Neural cell (in vitro differentiated cells): Measurements from ENCODE around the gene EXOC2. TPM values are rescaled to one million over a fixed set of nuclear protein-coding genes. Genes with fewer than 3 reads are reported as not detected.

Experiments used
- H2AFZ ChIP-seq: fragments of 200-600, 300-800 bp; sonication (generic), shearing (Covaris generic); 2 replicates; pipeline ENCODE4 v1.6.0; 2014; ENCODE audit warnings: low read depth, mild to moderate bottlenecking, antibody characterized with exemption, low read length, moderate library complexity
- H3F3A ChIP-seq: fragments of 200-600 bp; shearing (Covaris generic); 2 replicates; pipeline ENCODE4 v1.6.1; 2016; ENCODE audit warnings: mild to moderate bottlenecking, moderate library complexity, mixed read lengths, antibody characterized with exemption, low read length; ENCODE audit not compliant: insufficient read depth, poor library complexity, severe bottlenecking
- H3K27ac ChIP-seq: fragments of 200-600, 300-800 bp; sonication (generic), shearing (Covaris generic); 2 replicates; pipeline ENCODE4 v1.5.1; 2014; ENCODE audit warnings: mild to moderate bottlenecking, low read length, moderate library complexity
- H3K27me3 ChIP-seq: fragments of 300-800, 200-600 bp; sonication (generic), shearing (Covaris generic); 2 replicates; pipeline ENCODE4 v1.6.0; 2014; ENCODE audit warnings: mild to moderate bottlenecking, low read depth, low read length, moderate library complexity; ENCODE audit not compliant: insufficient read depth
- H3K36me3 ChIP-seq: fragments of 300-800, 200-600 bp; sonication (generic), shearing (Covaris generic); 2 replicates; pipeline ENCODE4 v1.5.1; 2014; ENCODE audit warnings: mild to moderate bottlenecking, antibody characterized with exemption, low read length, moderate library complexity; ENCODE audit not compliant: insufficient read depth
- H3K4me2 ChIP-seq: fragments of 300-800, 200-600 bp; sonication (generic), shearing (Covaris generic); 2 replicates; pipeline ENCODE4 v1.6.0; 2014; ENCODE audit warnings: mild to moderate bottlenecking, low read length
- H3K4me3 ChIP-seq: fragments of 300-800, 200-600 bp; sonication (generic), shearing (Covaris generic); 2 replicates; pipeline ENCODE4 v1.5.1; 2014; ENCODE audit warnings: mild to moderate bottlenecking, low read length, moderate library complexity
- H3K79me2 ChIP-seq: fragments of 200-600 bp; shearing (Covaris generic); replicated peaks from 2 replicates; pipeline ENCODE4 v1.6.0; 2014; ENCODE audit warnings: mild to moderate bottlenecking, low read length, moderate library complexity; ENCODE audit not compliant: insufficient read depth
- H3K9ac ChIP-seq: fragments of 300-800, 200-600 bp; sonication (generic), shearing (Covaris generic); 2 replicates; pipeline ENCODE4 v1.6.1; 2016; ENCODE audit warnings: mild to moderate bottlenecking, low read length, mixed read lengths
- H3K9me2 ChIP-seq: fragments of 200-600 bp; shearing (Covaris generic); 2 replicates; pipeline ENCODE4 v1.6.1; 2016; ENCODE audit warnings: mild to moderate bottlenecking, low read length, mixed read lengths; ENCODE audit not compliant: insufficient read depth
- H3K9me3 ChIP-seq: fragments of 200-600, 300-800 bp; sonication (generic), shearing (Covaris generic); 2 replicates; pipeline ENCODE4 v1.6.1; 2016; ENCODE audit warnings: mild to moderate bottlenecking, mixed run types, low read length, moderate library complexity, mixed read lengths
- H4K20me1 ChIP-seq: fragments of 200-600 bp; shearing (Covaris generic); 2 replicates; pipeline ENCODE4 v1.6.1; 2016; ENCODE audit warnings: mild to moderate bottlenecking, mixed run types; ENCODE audit not compliant: insufficient read depth
- CTCF ChIP-seq: fragments of 450-650 bp; IDR thresholded peaks from 2 replicates; pipeline ENCODE4 v1.5.1; 2014; ENCODE audit warnings: antibody characterized with exemption, mild to moderate bottlenecking, moderate library complexity; ENCODE audit not compliant: poor library complexity, severe bottlenecking
- EP300 ChIP-seq: fragments of 450-650 bp; conservative IDR thresholded peaks from 2 replicates; pipeline ENCODE4 v1.6.1; 2014; ENCODE audit warnings: antibody characterized with exemption, mild to moderate bottlenecking, moderate library complexity; ENCODE audit not compliant: poor library complexity, severe bottlenecking
- EZH2 ChIP-seq: fragments of 200-600, 300-800 bp; shearing (Covaris generic), sonication (generic); IDR thresholded peaks from 2 replicates; pipeline ENCODE4 v1.6.1; 2014; ENCODE audit warnings: antibody characterized with exemption, low read length, borderline replicate concordance, mild to moderate bottlenecking; ENCODE audit not compliant: insufficient read depth, poor library complexity, severe bottlenecking
- MXI1 ChIP-seq: fragments of 450-650 bp; conservative IDR thresholded peaks from 2 replicates; pipeline ENCODE4 v1.6.1; 2014; ENCODE audit warnings: antibody characterized with exemption, mild to moderate bottlenecking; ENCODE audit not compliant: poor library complexity, severe bottlenecking
- POLR2AphosphoS5 ChIP-seq: IDR thresholded peaks from 2 replicates; pipeline ENCODE4 v1.6.1; 2012
- REST ChIP-seq: IDR thresholded peaks from 2 replicates; pipeline ENCODE4 v1.6.1; 2012; ENCODE audit warnings: borderline replicate concordance
- SMC3 ChIP-seq: fragments of 450-650 bp; conservative IDR thresholded peaks from 2 replicates; pipeline ENCODE4 v1.6.1; 2014; ENCODE audit warnings: antibody characterized with exemption, mild to moderate bottlenecking, moderate library complexity; ENCODE audit not compliant: poor library complexity
- TAF1 ChIP-seq: IDR thresholded peaks from 2 replicates; pipeline ENCODE4 v1.6.1; 2012; ENCODE audit warnings: low read depth
- polyA plus RNA-seq: library from polyadenylated mRNA; depleted of rRNA; stranded (reverse); fragments of >200 nt; gene quantifications from 2 replicates; pipeline ENCODE4 v1.2.3, GENCODE V29; 2014

EXOC2 gene
- polyA plus RNA-seq, 1 donor from 2014 or later: 38.6 TPM

- H3F3A ChIP-seq: no peaks in the 10 kb centered on the region
- no peak overlapping the region for H3K4me3 ChIP-seq
- H3K9me2 ChIP-seq: no peaks in the 10 kb centered on the region
- H3K36me3 ChIP-seq: no peaks in the 10 kb centered on the region
- no peak overlapping the region for H3K9ac ChIP-seq
- TF ChIP-seq CTCF: no peak
- TF ChIP-seq EZH2: no peak
- no peak for TF ChIP-seq MXI1
- no peak for TF ChIP-seq REST
- no peak for TF ChIP-seq EP300
- TF ChIP-seq SMC3: no peak
- no peak for TF ChIP-seq TAF1
- TF ChIP-seq POLR2AphosphoS5: no peak
- no peaks in the 10 kb centered on the region for H4K20me1 ChIP-seq
- H3K27ac ChIP-seq: no peak overlapping the region
- no peaks in the 10 kb centered on the region for H3K27me3 ChIP-seq
- H3K79me2 ChIP-seq: no peaks in the 10 kb centered on the region
- no peaks in the 10 kb centered on the region for H3K9me3 ChIP-seq
- H2AFZ ChIP-seq: no peak overlapping the region
- H3K4me2 ChIP-seq: no peak overlapping the region
These were observed 34.9 kb upstream of the EXOC2 start for GRCh38 chr6:727856-728255.

DNA sequence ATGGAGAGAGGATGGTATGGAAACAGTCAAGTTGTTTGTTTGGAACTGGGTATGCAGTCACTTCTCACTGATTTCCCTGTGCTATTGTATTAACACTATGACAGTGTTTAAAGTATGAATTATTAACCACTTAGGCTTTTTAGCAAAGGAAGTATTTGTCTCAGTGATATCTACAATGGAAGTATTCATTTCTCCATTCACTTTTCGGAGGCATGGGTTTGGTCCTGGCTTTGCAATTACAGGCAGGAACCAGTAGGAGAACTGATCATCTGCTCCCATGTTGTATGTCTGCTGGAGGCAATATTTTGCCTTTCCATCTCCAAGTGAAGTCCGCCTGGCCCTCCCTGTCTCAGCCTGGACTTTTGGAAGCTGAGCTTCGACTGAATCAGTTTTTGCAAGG, 30.6 kb upstream of the EXOC2 start:
- H3K9ac ChIP-seq: no peak overlapping the region
- no peaks in the 10 kb centered on the region for H3K9me3 ChIP-seq
- no peaks in the 10 kb centered on the region for H3K36me3 ChIP-seq
- H3K27me3 ChIP-seq: no peaks in the 10 kb centered on the region
- TF ChIP-seq MXI1 (no peak), EZH2 (no peak), CTCF (no peak)
- H4K20me1 ChIP-seq: no peaks in the 10 kb centered on the region
- no peak overlapping the region for H3K4me3 ChIP-seq
- H3K79me2 ChIP-seq: no peaks in the 10 kb centered on the region
- no peak overlapping the region for H3K27ac ChIP-seq
- no peaks in the 10 kb centered on the region for H3K9me2 ChIP-seq
- no peaks in the 10 kb centered on the region for H3F3A ChIP-seq
- H3K4me2 ChIP-seq: no peak overlapping the region
- H2AFZ ChIP-seq: no peak overlapping the region
